CD4-positive, alpha-beta T cell (primary cell): ENCODE measurements around the gene PER3. TPM values are rescaled to one million over a fixed set of nuclear protein-coding genes. Genes with fewer than 3 reads are reported as not detected.

Experiments used
- ATAC-seq: fragments of 200-7000 bp; cut with Tn5 transposase; one replicate; pipeline ENCODE4 v1.10.0; 2022; ENCODE audit warnings: mild to moderate bottlenecking; ENCODE audit not compliant: poor library complexity
- CTCF ChIA-PET: fragments of 350-600 bp; sonication (Branson Sonifier 250); formaldehyde crosslinking; loops from one replicate; lab custom pipeline; 2021; ENCODE audit warnings: antibody characterized with exemption, inconsistent platforms; lab: Charles Lee
- POLR2A ChIA-PET: fragments of 350-600 bp; sonication (Branson Sonifier 250); formaldehyde crosslinking; loops from one replicate; lab custom pipeline; 2021; ENCODE audit warnings: antibody characterized with exemption, inconsistent platforms; lab: Charles Lee
- DNase-seq, 14 experiments: peaks; one replicate each; pipeline ENCODE4 v3.0.0-alpha.2; 2013 to 2020; ENCODE audit warnings: mixed read lengths in 2 of 14
- H3K27ac ChIP-seq, 2 donors: one replicate each; pipeline versions ENCODE4 v1.5.1 to v1.7.0; 2013; ENCODE audit warnings: low read length in 2 of 2, low read depth in 1 of 2, mild to moderate bottlenecking in 1 of 2
- H3K27me3 ChIP-seq, 2 experiments: 1 replicate in 1 of 2; 2 replicates in 1 of 2; pipeline versions ENCODE4 v1.6.1 to v1.7.0; 2013; ENCODE audit warnings: low read length in 2 of 2, control low read depth in 1 of 2, mild to moderate bottlenecking in 1 of 2, moderate library complexity in 1 of 2; ENCODE audit not compliant: insufficient read depth in 2 of 2, control insufficient read depth in 1 of 2
- H3K36me3 ChIP-seq: one replicate; pipeline ENCODE4 v1.6.1; 2013; ENCODE audit warnings: low read length, control low read depth; ENCODE audit not compliant: insufficient read depth
- H3K4me1 ChIP-seq: one replicate; pipeline ENCODE4 v1.6.1; 2013; ENCODE audit warnings: low read length, control low read depth; ENCODE audit not compliant: insufficient read depth
- H3K4me3 ChIP-seq: one replicate; pipeline ENCODE4 v1.5.1; 2013; ENCODE audit warnings: mild to moderate bottlenecking, low read length, moderate library complexity
- H3K9me3 ChIP-seq, 2 experiments: 1 replicate in 1 of 2; 2 replicates in 1 of 2; pipeline versions ENCODE4 v1.6.1 to v1.7.0; 2013; ENCODE audit warnings: low read length in 2 of 2, mild to moderate bottlenecking in 2 of 2, control low read depth in 1 of 2, moderate library complexity in 1 of 2; ENCODE audit not compliant: control insufficient read depth in 1 of 2, insufficient read depth in 1 of 2
- H3K27ac Mint-ChIP-seq: one replicate; pipeline ENCODE4 v1.8.0; 2020; ENCODE audit warnings: mixed read lengths
- H3K27me3 Mint-ChIP-seq: one replicate; pipeline ENCODE4 v1.8.0; 2021; ENCODE audit warnings: mixed read lengths
- H3K36me3 Mint-ChIP-seq: one replicate; pipeline ENCODE4 v1.8.0; 2021; ENCODE audit warnings: low read depth, mixed read lengths
- H3K4me1 Mint-ChIP-seq: one replicate; pipeline ENCODE4 v1.8.0; 2021; ENCODE audit warnings: low read depth, mixed read lengths
- H3K4me3 Mint-ChIP-seq: one replicate; pipeline ENCODE4 v1.8.0; 2020; ENCODE audit warnings: mild to moderate bottlenecking, mixed read lengths
- H3K9me3 Mint-ChIP-seq: one replicate; pipeline ENCODE4 v1.8.0; 2020; ENCODE audit warnings: mixed read lengths
- CTCF ChIP-seq: fragments of 200-600 bp; IDR thresholded peaks from one replicate; pipeline ENCODE4 v1.8.0; 2022; ENCODE audit warnings: antibody characterized with exemption, mild to moderate bottlenecking
- intact Hi-C, 2 experiments: fragments of 100-400 bp; cut with DNase I in 1 of 2; cut with micrococcal nuclease in 1 of 2; formaldehyde crosslinking; loops; one replicate each; pipeline versions ENCODE4 v1.15.1 to v1.9.0; 2023 to 2025; cut with DNase I, micrococcal nuclease
- total RNA-seq, 174 experiments: library from RNA in 2 of 174; stranded (reverse) in 2 of 174; gene quantifications; one replicate each; pipeline ENCODE4 v1.2.3 and lab custom pipeline; 2021 to 2026

The PER3 gene
- total RNA-seq, 2 experiments from 2014 or later, result 10.1 to 11.4 TPM

GRCh38 chr1:7865978-7866377, 81.9 kb downstream of the PER3 start:
- ChIA-PET POLR2A (no interaction called here), CTCF (no interaction called here)
- Histone ChIP-seq H3K4me3 (no peak overlapping the region), H3K9me3 (peaks cover 0 to 3% of the 10 kb centered on the region in 2 experiments), H3K36me3 (no peaks in the 10 kb centered on the region), H3K4me1 (no peaks in the 10 kb centered on the region), H3K27ac (no peak overlapping the region), H3K27me3 (no peaks in the 10 kb centered on the region)
- Mint-ChIP-seq H3K4me3 (no peak overlapping the region), H3K27ac (no peak overlapping the region), H3K36me3 (no peaks in the 10 kb centered on the region), H3K9me3 (no peaks in the 10 kb centered on the region), H3K4me1 (no peaks in the 10 kb centered on the region), H3K27me3 (no peaks in the 10 kb centered on the region)
- intact Hi-C loops, result no loop called here
- TF ChIP-seq CTCF, result no peak
- no peak for ATAC-seq
- DNase-seq, result no peak

DNA sequence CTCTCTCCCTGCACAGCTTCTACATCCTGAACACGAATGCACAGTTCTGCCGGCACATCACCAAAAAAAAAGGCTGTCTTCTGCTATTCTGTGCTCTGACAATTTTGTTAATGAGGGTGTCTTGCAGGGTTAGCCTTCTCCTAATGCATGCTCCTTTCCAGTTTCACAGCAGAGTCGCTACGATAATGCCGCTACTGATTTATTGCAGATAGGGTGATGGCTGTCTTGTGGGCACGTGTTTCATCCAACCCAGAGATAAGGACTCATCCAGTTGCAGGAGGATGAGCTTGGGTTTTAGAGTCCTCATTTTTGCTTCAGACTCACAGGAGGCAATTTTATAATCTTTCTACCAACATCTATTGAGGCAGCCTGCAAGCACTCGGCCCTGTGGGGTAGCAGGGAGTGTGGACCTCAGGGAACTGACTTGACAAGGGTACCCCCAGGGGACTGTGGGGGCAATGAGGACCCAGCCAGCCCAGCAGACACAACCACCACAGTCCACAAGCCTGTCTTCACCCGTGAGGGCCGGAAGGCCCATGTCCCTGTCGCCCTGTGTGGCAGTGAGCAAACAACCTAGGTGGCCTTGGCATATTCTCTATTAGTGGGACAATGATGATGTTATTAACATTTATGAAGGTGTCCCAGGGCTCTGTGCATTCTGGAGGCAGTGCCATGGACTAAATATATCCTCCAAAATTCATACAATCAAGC, 84.1 kb downstream of the PER3 start:
- H3K9me3 Mint-ChIP-seq, result no peaks in the 10 kb centered on the region
- no peaks in the 10 kb centered on the region for H3K36me3 ChIP-seq
- H3K27me3 ChIP-seq, result no peaks in the 10 kb centered on the region
- peaks cover 0 to 3% of the 10 kb centered on the region in 2 experiments for H3K9me3 ChIP-seq
- ChIA-PET POLR2A (no interaction called here), CTCF (no interaction called here)
- intact Hi-C loops, result no loop called here
- no peaks in the 10 kb centered on the region for H3K4me1 Mint-ChIP-seq
- no peak overlapping the region for H3K4me3 ChIP-seq
- H3K27me3 Mint-ChIP-seq, result no peaks in the 10 kb centered on the region
- no peak for ATAC-seq
- TF ChIP-seq CTCF, result no peak
- no peak overlapping the region for H3K4me3 Mint-ChIP-seq
- H3K36me3 Mint-ChIP-seq, result no peaks in the 10 kb centered on the region
- no peaks in the 10 kb centered on the region for H3K4me1 ChIP-seq
- no peak overlapping the region for H3K27ac Mint-ChIP-seq
- DNase-seq, result no peak
- no peak overlapping the region for H3K27ac ChIP-seq

- ATAC-seq, result no peak
- Mint-ChIP-seq H3K9me3 (no peaks in the 10 kb centered on the region), H3K36me3 (no peaks in the 10 kb centered on the region), H3K27ac (no peak overlapping the region), H3K27me3 (no peaks in the 10 kb centered on the region), H3K4me1 (no peaks in the 10 kb centered on the region), H3K4me3 (no peak overlapping the region)
- Histone ChIP-seq H3K27me3 (no peaks in the 10 kb centered on the region), H3K4me1 (no peaks in the 10 kb centered on the region), H3K36me3 (no peaks in the 10 kb centered on the region), H3K4me3 (no peak overlapping the region), H3K9me3 (peaks cover 0 to 3% of the 10 kb centered on the region in 2 experiments), H3K27ac (no peak overlapping the region)
- POLR2A ChIA-PET, result no interaction called here
- CTCF ChIA-PET, result no interaction called here
- DNase-seq, result no peak
- intact Hi-C loops, result no loop called here
- TF ChIP-seq CTCF, result no peak
These were observed 85.2 kb downstream of the PER3 start for GRCh38 chr1:7869136-7869920.
